ENCODE data around the gene COMTD1. TPM values are rescaled to one million over a fixed set of nuclear protein-coding genes. Genes with fewer than 3 reads are reported as not detected.

The COMTD1 gene
- total and polyA plus RNA-seq, 2 of the 13 experiments (the other 11 are each of a cell fraction or from before 2014, with no cell fraction given): 11.8 to 18.4 TPM

DNA sequence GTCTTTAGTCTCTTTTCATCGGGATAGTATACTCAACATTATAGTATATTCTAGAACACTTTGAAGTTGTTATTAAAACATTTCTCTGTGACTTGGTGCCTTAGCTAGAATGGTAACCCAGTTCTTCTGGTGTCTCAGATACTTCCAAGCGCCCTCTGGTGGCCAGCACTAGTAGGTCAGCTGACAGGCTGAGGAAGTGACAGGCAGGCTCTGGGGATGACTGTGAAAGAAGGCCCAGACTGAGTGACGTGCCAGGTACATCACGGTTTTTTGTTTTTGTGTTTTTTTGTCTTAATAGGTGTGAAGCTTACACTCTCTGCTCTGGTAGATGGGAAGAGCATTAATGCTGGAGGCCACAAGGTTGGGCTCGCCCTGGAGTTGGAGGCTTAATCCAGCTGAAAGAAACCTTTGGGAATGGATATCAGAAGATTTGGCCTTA is 5.1 kb downstream of the COMTD1 start (continued):
- TF ChIP-seq, protein P1, sequence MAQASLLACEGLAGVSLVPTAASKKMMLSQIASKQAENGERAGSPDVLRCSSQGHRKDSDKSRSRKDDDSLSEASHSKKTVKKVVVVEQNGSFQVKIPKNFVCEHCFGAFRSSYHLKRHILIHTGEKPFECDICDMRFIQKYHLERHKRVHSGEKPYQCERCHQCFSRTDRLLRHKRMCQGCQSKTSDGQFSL (CRISPR knock-in tag; IDR thresholded peaks at IDR 0.05): no peak
- TF ChIP-seq NRL (CRISPR knock-in tag; IDR thresholded peaks at IDR 0.05; ENCODE audit: borderline replicate concordance) (no peak), ZNF570 (CRISPR knock-in tag; IDR thresholded peaks at IDR 0.05; ENCODE audit: borderline replicate concordance) (no peak), PCBP2 (optimal IDR thresholded peaks at IDR 0.05; ENCODE audit: low read depth, low read length, poor library complexity, severe bottlenecking) (no peak), SMC3 (IDR thresholded peaks at IDR 0.05; ENCODE audit: low read length) (peak; percentile 83), ZNF484 (CRISPR knock-in tag; IDR thresholded peaks at IDR 0.05; ENCODE audit: borderline replicate concordance, low read depth) (no peak), HHEX (CRISPR knock-in tag; IDR thresholded peaks at IDR 0.05) (no peak), ZBTB7A (CRISPR knock-in tag; IDR thresholded peaks at IDR 0.05) (no peak), SMARCC2 (IDR thresholded peaks at IDR 0.05) (no peak), PTBP1 (IDR thresholded peaks at IDR 0.05; ENCODE audit: low read depth, low read length, poor library complexity, severe bottlenecking) (no peak), ZNF335 (CRISPR knock-in tag; IDR thresholded peaks at IDR 0.05) (peak; percentile 86), XBP1 (CRISPR knock-in tag; IDR thresholded peaks at IDR 0.05) (no peak), ZNF263 (CRISPR knock-in tag; IDR thresholded peaks at IDR 0.05) (0 out of 2 replicates have a peak, but pooled peaks have one; percentile 27), MAFG (CRISPR knock-in tag; IDR thresholded peaks at IDR 0.05) (no peak), GLI4 (CRISPR knock-in tag; IDR thresholded peaks at IDR 0.05; ENCODE audit: borderline replicate concordance) (no peak), EED (CRISPR knock-in tag; IDR thresholded peaks at IDR 0.05) (no peak), TOPORS (CRISPR knock-in tag; IDR thresholded peaks at IDR 0.05) (no peak)
- TF ChIP-seq, protein P2, sequence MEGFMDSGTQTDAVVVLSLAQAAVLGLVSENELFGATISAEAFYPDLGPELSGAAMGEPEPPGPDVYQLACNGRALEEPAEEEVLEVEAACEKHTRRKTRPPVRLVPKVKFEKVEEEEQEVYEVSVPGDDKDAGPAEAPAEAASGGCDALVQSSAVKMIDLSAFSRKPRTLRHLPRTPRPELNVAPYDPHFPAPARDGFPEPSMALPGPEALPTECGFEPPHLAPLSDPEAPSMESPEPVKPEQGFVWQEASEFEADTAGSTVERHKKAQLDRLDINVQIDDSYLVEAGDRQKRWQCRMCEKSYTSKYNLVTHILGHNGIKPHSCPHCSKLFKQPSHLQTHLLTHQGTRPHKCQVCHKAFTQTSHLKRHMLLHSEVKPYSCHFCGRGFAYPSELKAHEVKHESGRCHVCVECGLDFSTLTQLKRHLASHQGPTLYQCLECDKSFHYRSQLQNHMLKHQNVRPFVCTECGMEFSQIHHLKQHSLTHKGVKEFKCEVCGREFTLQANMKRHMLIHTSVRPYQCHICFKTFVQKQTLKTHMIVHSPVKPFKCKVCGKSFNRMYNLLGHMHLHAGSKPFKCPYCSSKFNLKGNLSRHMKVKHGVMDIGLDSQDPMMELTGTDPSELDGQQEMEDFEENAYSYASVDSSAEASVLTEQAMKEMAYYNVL (CRISPR knock-in tag; IDR thresholded peaks at IDR 0.05; ENCODE audit: borderline replicate concordance): no peak
- TF ChIP-seq, protein P3, sequence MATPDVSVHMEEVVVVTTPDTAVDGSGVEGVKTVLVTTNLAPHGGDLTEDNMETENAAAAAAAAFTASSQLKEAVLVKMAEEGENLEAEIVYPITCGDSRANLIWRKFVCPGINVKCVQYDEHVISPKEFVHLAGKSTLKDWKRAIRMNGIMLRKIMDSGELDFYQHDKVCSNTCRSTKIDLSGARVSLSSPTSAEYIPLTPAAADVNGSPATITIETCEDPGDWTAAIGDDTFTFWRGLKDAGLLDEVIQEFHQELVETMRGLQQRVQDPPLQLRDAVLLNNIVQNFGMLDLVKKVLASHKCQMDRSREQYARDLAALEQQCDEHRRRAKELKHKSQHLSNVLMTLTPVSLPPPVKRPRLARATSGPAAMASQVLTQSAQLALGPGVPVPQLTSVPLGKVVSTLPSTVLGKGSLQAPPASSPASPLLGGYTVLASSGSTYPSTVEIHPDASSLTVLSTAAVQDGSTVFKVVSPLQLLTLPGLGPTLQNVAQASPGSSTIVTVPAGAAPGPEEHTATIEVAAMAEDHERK (CRISPR knock-in tag; IDR thresholded peaks at IDR 0.05; ENCODE audit: low read depth): no peak
- TF ChIP-seq, protein P4, sequence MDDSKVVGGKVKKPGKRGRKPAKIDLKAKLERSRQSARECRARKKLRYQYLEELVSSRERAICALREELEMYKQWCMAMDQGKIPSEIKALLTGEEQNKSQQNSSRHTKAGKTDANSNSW (CRISPR knock-in tag; IDR thresholded peaks at IDR 0.05; ENCODE audit: borderline replicate concordance): no peak
- TF ChIP-seq, protein P5, sequence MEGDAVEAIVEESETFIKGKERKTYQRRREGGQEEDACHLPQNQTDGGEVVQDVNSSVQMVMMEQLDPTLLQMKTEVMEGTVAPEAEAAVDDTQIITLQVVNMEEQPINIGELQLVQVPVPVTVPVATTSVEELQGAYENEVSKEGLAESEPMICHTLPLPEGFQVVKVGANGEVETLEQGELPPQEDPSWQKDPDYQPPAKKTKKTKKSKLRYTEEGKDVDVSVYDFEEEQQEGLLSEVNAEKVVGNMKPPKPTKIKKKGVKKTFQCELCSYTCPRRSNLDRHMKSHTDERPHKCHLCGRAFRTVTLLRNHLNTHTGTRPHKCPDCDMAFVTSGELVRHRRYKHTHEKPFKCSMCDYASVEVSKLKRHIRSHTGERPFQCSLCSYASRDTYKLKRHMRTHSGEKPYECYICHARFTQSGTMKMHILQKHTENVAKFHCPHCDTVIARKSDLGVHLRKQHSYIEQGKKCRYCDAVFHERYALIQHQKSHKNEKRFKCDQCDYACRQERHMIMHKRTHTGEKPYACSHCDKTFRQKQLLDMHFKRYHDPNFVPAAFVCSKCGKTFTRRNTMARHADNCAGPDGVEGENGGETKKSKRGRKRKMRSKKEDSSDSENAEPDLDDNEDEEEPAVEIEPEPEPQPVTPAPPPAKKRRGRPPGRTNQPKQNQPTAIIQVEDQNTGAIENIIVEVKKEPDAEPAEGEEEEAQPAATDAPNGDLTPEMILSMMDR (CRISPR knock-in tag; IDR thresholded peaks at IDR 0.05): peak; percentile 87
- TF ChIP-seq, protein P6, sequence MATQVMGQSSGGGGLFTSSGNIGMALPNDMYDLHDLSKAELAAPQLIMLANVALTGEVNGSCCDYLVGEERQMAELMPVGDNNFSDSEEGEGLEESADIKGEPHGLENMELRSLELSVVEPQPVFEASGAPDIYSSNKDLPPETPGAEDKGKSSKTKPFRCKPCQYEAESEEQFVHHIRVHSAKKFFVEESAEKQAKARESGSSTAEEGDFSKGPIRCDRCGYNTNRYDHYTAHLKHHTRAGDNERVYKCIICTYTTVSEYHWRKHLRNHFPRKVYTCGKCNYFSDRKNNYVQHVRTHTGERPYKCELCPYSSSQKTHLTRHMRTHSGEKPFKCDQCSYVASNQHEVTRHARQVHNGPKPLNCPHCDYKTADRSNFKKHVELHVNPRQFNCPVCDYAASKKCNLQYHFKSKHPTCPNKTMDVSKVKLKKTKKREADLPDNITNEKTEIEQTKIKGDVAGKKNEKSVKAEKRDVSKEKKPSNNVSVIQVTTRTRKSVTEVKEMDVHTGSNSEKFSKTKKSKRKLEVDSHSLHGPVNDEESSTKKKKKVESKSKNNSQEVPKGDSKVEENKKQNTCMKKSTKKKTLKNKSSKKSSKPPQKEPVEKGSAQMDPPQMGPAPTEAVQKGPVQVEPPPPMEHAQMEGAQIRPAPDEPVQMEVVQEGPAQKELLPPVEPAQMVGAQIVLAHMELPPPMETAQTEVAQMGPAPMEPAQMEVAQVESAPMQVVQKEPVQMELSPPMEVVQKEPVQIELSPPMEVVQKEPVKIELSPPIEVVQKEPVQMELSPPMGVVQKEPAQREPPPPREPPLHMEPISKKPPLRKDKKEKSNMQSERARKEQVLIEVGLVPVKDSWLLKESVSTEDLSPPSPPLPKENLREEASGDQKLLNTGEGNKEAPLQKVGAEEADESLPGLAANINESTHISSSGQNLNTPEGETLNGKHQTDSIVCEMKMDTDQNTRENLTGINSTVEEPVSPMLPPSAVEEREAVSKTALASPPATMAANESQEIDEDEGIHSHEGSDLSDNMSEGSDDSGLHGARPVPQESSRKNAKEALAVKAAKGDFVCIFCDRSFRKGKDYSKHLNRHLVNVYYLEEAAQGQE (IDR thresholded peaks at IDR 0.05; ENCODE audit: borderline replicate concordance in 1 of 2, low read depth in 1 of 2, low read length in 2 of 2): no peak
